ENCODE measurements around the gene DCBLD1.

The DCBLD1 gene

DNA sequence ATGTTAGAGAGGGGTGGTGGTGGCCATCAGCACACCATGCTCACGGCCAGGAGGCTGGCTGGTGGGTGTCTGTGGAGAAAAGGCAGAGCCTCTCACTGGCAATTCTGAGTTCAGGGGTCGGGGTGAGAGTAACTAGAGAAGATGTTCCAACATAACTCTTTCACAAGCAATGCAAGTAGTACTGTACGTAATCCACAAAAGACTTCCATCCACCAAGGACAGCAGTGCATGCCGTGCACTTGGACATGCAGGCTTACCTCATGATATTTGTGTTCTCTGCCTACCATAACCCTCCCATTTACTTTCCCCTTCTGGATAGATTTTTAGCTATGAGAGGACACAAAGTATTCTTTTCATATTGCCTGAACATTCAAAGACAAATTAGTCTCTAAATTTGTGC lies 51.3 kb downstream of the DCBLD1 start:
- H3K4me3 ChIP-seq (replicated peaks in 1 of 2; ENCODE audit: low read depth in 2 of 2, low read length in 2 of 2), result no peak overlapping the region
- DNase-seq (ENCODE audit: low read depth in 2 of 2), result no peak
- TF ChIP-seq, protein P1, sequence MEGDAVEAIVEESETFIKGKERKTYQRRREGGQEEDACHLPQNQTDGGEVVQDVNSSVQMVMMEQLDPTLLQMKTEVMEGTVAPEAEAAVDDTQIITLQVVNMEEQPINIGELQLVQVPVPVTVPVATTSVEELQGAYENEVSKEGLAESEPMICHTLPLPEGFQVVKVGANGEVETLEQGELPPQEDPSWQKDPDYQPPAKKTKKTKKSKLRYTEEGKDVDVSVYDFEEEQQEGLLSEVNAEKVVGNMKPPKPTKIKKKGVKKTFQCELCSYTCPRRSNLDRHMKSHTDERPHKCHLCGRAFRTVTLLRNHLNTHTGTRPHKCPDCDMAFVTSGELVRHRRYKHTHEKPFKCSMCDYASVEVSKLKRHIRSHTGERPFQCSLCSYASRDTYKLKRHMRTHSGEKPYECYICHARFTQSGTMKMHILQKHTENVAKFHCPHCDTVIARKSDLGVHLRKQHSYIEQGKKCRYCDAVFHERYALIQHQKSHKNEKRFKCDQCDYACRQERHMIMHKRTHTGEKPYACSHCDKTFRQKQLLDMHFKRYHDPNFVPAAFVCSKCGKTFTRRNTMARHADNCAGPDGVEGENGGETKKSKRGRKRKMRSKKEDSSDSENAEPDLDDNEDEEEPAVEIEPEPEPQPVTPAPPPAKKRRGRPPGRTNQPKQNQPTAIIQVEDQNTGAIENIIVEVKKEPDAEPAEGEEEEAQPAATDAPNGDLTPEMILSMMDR (IDR thresholded peaks at IDR 0.05; ENCODE audit: low read depth, low read length), result no peak

DNA sequence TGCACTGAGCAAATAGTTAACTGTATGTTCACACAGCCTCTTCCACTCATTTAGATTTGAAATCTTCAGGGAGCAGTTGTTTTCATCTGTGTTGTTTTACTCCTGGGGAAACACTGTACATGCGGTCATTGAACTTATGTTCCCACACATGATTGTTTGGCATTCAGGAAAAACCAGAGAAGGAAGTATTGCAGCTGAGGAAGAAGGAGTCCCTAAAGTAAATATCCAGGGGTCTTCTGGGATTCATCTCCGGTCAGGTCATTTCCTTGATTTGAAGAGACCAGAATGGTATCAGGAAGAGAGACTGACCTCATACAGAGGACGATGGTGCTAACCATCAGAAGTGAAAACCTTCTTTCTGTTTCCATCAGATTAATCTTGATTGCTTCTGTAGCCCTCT lies 52.5 kb downstream of the DCBLD1 start:
- DNase-seq (ENCODE audit: low read depth in 2 of 2), result peak in 1 of 2 donors; percentile 40
- TF ChIP-seq, protein P1 (IDR thresholded peaks at IDR 0.05; ENCODE audit: low read depth, low read length), result no peak
- no peak overlapping the region for H3K4me3 ChIP-seq (replicated peaks in 1 of 2; ENCODE audit: low read depth in 2 of 2, low read length in 2 of 2)

DNA sequence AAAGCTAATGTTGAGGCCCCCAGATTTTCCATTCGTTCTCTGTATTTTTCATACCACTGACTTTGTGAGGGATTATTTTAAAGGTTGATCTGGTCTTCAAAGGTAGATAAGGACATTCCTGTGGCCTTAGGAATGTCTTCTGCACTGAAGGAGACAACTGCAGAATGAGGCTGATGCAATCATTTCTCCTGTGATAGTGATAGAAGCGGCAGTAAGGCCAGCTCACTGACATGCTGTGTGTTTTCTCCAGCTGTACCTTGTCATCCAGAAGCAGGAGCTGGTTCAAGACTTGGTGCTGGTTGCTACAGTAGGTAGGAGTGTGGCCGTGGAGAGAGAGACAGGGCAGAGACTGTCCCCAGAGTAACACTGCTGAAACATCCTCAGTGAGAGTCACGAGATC lies 53.8 kb downstream of the DCBLD1 start:
- DNase-seq (ENCODE audit: low read depth in 2 of 2), result peak; percentile 33 to 45
- TF ChIP-seq, protein P1 (IDR thresholded peaks at IDR 0.05; ENCODE audit: low read depth, low read length), result no peak

DNA sequence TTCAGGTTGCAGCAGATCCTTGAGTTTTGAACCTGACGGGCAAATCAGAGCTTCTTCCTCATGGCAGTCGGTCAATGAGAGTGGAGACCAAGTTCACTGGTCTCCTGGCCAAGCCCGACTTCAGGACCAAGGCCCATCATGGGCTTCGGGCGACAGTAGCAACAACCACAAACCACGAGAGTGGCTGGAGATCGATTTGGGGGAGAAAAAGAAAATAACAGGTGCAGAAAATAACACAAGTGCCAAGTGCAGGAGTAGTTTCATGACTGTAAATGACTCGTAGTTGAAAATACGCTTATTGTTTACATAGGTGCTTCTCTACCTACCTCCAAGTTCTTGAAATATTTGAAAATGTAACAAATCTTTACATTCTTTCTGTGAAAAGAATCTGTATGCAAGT lies 56.1 kb downstream of the DCBLD1 start:
- no peak for DNase-seq (ENCODE audit: low read depth in 2 of 2)

More for the DNA sequence above, 53.8 kb downstream of the DCBLD1 start:
- no peak overlapping the region for H3K4me3 ChIP-seq (replicated peaks in 1 of 2; ENCODE audit: low read depth in 2 of 2, low read length in 2 of 2)

DNA sequence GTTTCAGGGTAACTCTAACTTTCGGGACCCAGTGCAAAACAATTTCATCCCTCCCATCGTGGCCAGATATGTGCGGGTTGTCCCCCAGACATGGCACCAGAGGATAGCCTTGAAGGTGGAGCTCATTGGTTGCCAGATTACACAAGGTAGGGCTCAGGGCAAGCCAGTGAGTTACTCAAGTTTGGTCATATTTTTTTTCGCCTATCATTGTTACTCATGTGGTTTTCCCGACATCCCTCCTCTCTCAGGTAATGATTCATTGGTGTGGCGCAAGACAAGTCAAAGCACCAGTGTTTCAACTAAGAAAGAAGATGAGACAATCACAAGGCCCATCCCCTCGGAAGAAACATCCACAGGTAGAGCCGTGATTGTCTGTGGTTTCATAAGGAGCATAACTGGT lies 58.2 kb downstream of the DCBLD1 start:
- peak in 1 of 2 donors; percentile 88 for DNase-seq (ENCODE audit: low read depth in 2 of 2)
- TF ChIP-seq, protein P1 (IDR thresholded peaks at IDR 0.05; ENCODE audit: low read depth, low read length), result no peak
- no peak overlapping the region for H3K4me3 ChIP-seq (replicated peaks in 1 of 2; ENCODE audit: low read depth in 2 of 2, low read length in 2 of 2)

More for the DNA sequence above, 56.1 kb downstream of the DCBLD1 start:
- TF ChIP-seq, protein P1 (IDR thresholded peaks at IDR 0.05; ENCODE audit: low read depth, low read length), result no peak
- no peak overlapping the region for H3K4me3 ChIP-seq (replicated peaks in 1 of 2; ENCODE audit: low read depth in 2 of 2, low read length in 2 of 2)

DNA sequence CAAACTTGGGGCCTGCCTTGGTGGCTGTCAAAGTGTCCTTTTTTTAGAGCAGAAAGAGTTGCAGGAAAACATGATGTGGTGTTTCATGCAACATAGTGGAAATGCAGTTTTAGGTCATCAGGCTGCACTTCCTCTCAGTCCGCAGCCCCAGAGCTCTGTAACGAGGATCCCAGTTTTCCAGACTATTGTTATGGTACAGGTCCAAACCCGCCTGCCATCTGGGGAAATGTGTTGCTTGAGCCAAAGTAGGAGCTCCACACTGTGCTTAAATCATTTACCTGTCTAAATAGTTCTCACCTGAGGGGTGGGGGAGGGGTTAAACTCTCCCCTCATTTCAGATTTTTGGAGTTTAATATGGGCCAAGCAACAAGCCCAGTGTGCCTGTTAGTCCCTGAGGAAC lies 60.0 kb downstream of the DCBLD1 start:
- TF ChIP-seq, protein P1 (IDR thresholded peaks at IDR 0.05; ENCODE audit: low read depth, low read length), result no peak
- no peak overlapping the region for H3K4me3 ChIP-seq (replicated peaks in 1 of 2; ENCODE audit: low read depth in 2 of 2, low read length in 2 of 2)
- DNase-seq (ENCODE audit: low read depth in 2 of 2), result no peak

DNA sequence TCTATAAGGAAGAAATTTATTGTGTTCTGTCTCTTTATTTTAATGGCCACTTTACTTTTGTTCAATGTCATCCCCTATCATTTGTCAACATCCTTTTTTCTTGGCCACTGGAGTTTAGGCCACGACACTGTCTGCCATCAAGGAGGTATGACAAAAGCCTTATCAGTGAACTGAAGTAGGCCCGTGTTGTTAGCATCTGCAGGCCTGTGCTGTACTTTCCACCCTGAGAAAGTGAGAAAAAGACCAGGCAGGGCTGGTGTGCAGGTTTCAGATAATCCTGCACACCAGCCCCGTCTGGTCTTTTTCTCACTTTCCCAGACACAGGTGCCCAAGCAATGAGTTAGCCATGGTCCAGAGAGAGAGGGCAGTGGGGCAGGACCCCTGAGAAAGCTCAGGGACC lies 62.2 kb downstream of the DCBLD1 start:
- H3K4me3 ChIP-seq (replicated peaks in 1 of 2; ENCODE audit: low read depth in 2 of 2, low read length in 2 of 2), result no peak overlapping the region
- TF ChIP-seq, protein P1 (IDR thresholded peaks at IDR 0.05; ENCODE audit: low read depth, low read length), result no peak
- DNase-seq (ENCODE audit: low read depth in 2 of 2), result no peak

All from cardiac fibroblast (primary cell).